Glutamatergic neuron (in vitro differentiated cells): ENCODE results near the gene ERCC6L2. TPM values are rescaled to one million over a fixed set of nuclear protein-coding genes. Genes with fewer than 3 reads are reported as not detected.

ENCODE experiments used
- DNase-seq: peaks from one replicate; pipeline ENCODE4 v3.0.0; 2022
- H3K27ac Mint-ChIP-seq: one replicate; pipeline ENCODE4 v1.8.0; 2020; ENCODE audit warnings: mild to moderate bottlenecking, mixed read lengths, inconsistent platforms; ENCODE audit not compliant: unreplicated experiment
- H3K27me3 Mint-ChIP-seq: one replicate; pipeline ENCODE4 v1.8.0; 2020; ENCODE audit warnings: mild to moderate bottlenecking, moderate library complexity, mixed read lengths, inconsistent platforms; ENCODE audit not compliant: unreplicated experiment
- H3K36me3 Mint-ChIP-seq: one replicate; pipeline ENCODE4 v1.8.0; 2020; ENCODE audit warnings: mild to moderate bottlenecking, mixed read lengths, inconsistent platforms; ENCODE audit not compliant: unreplicated experiment
- H3K4me1 Mint-ChIP-seq: one replicate; pipeline ENCODE4 v1.8.0; 2020; ENCODE audit warnings: mild to moderate bottlenecking, low read depth, mixed read lengths, inconsistent platforms; ENCODE audit not compliant: unreplicated experiment
- H3K4me3 Mint-ChIP-seq: one replicate; pipeline ENCODE4 v1.8.0; 2020; ENCODE audit warnings: mild to moderate bottlenecking, mixed read lengths, inconsistent platforms; ENCODE audit not compliant: unreplicated experiment
- H3K9me3 Mint-ChIP-seq: one replicate; pipeline ENCODE4 v1.8.0; 2020; ENCODE audit warnings: mild to moderate bottlenecking, moderate library complexity, mixed read lengths, inconsistent platforms; ENCODE audit not compliant: unreplicated experiment
- CTCF ChIP-seq: fragments of 200-600 bp; sonication (generic); IDR thresholded peaks from one replicate; pipeline ENCODE4 v1.5.0; 2021; ENCODE audit not compliant: partially characterized antibody, unreplicated experiment
- total RNA-seq: library from RNA; stranded (reverse); fragmentation: NEBNext Ultra II Directional; extraction: Animal tissue kit (Norgen Biotek cat#: 25700); gene quantifications from one replicate; pipeline ENCODE4 v1.2.1, GENCODE V29; 2021; ENCODE audit not compliant: unreplicated experiment

ERCC6L2 gene
- total RNA-seq, 1 donor from 2014 or later: 51.3 TPM

- no peak for DNase-seq
- no peak overlapping the region for H3K27ac Mint-ChIP-seq
- H3K9me3 Mint-ChIP-seq: no peaks in the 10 kb centered on the region
- H3K27me3 Mint-ChIP-seq: no peaks in the 10 kb centered on the region
- H3K36me3 Mint-ChIP-seq: no peaks in the 10 kb centered on the region
- TF ChIP-seq CTCF: no peak
- peaks cover 26% of the 10 kb centered on the region for H3K4me1 Mint-ChIP-seq
- no peak overlapping the region for H3K4me3 Mint-ChIP-seq
These were observed 104.0 kb downstream of the ERCC6L2 start for GRCh38 chr9:95979446-95979845.

- no peak for TF ChIP-seq CTCF
- Mint-ChIP-seq H3K27ac (peak overlapping the region; percentile 28), H3K27me3 (no peaks in the 10 kb centered on the region), H3K9me3 (no peaks in the 10 kb centered on the region), H3K4me1 (peaks cover 26% of the 10 kb centered on the region), H3K36me3 (peaks cover 3% of the 10 kb centered on the region), H3K4me3 (no peak overlapping the region)
- DNase-seq: no peak
These were observed 105.0 kb downstream of the ERCC6L2 start for GRCh38 chr9:95980262-95981125.

DNA sequence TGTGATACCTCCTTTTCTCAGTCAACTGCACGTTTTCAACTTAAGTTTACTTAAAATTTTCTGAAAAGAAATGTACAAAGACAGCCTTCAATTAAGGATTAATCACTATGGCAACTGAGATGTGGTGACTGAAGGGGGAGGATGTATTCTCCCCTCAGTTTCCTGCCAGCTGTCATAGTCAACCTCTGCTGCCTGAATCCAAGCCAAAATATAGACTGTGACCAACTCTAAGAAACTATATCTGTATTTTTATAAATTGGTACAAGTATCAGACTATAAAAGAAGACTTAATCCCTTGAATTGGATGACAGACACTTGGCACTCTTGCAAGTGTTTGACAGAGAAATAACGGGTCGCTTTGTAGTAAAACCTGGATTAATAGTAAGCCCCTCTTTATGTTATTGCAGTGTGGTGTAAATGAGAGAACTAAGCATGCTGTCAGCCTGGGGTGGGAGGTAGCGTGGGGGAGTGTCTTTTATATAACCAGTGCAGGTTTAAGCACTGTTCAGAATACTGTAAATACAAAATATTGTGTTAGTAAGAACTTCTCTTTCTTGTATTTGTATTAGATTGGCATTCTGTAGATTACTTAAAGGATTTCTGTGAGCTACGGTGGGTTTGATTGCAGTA is 106.4 kb downstream of the ERCC6L2 start:
- H3K9me3 Mint-ChIP-seq: no peaks in the 10 kb centered on the region
- no peaks in the 10 kb centered on the region for H3K27me3 Mint-ChIP-seq
- TF ChIP-seq CTCF: no peak
- peak overlapping the region; percentile 75 for H3K27ac Mint-ChIP-seq
- DNase-seq: no peak
- H3K4me1 Mint-ChIP-seq: peaks cover 26% of the 10 kb centered on the region
- H3K36me3 Mint-ChIP-seq: peaks cover 10% of the 10 kb centered on the region
- peak overlapping the region; percentile 57 for H3K4me3 Mint-ChIP-seq

GRCh38 chr9:95985440-95986055 is 110.1 kb downstream of the ERCC6L2 start:
- DNase-seq: no peak
- no peaks in the 10 kb centered on the region for H3K9me3 Mint-ChIP-seq
- peaks cover 19% of the 10 kb centered on the region for H3K4me1 Mint-ChIP-seq
- H3K27me3 Mint-ChIP-seq: no peaks in the 10 kb centered on the region
- H3K4me3 Mint-ChIP-seq: no peak overlapping the region
- no peak overlapping the region for H3K27ac Mint-ChIP-seq
- H3K36me3 Mint-ChIP-seq: peaks cover 15% of the 10 kb centered on the region
- no peak for TF ChIP-seq CTCF
